Smooth muscle cell (in vitro differentiated cells): Measurements from ENCODE around the gene ASAP2. TPM values are rescaled to one million over a fixed set of nuclear protein-coding genes. Genes with fewer than 3 reads are reported as not detected.
A peak's percentile ranks its signal among the peaks of the same experiment; 100 is the strongest.

ENCODE experiments used
- DNase-seq: peaks from one replicate; lab custom pipeline; 2025; ENCODE audit not compliant: unreplicated experiment; lab: John Stamatoyannopoulos, UW
- H2AFZ ChIP-seq: fragments of 200-600 bp; sonication (generic); 2 replicates; pipeline ENCODE4 v1.6.0; 2016; ENCODE audit warnings: antibody characterized with exemption, low read depth, mild to moderate bottlenecking
- H3F3A ChIP-seq: fragments of 200-600 bp; sonication (generic); 2 replicates; pipeline ENCODE4 v1.6.0; 2017; ENCODE audit warnings: antibody characterized with exemption, low read depth
- H3K27ac ChIP-seq: fragments of 200-600 bp; sonication (generic); 2 replicates; pipeline ENCODE4 v1.5.1; 2016; ENCODE audit warnings: low read depth, mild to moderate bottlenecking
- H3K27me3 ChIP-seq: fragments of 200-600 bp; sonication (generic); 2 replicates; pipeline ENCODE4 v1.6.1; 2016; ENCODE audit warnings: low read depth, mild to moderate bottlenecking
- H3K36me3 ChIP-seq: fragments of 200-600 bp; sonication (generic); 2 replicates; pipeline ENCODE4 v1.5.1; 2016; ENCODE audit warnings: low read depth
- H3K4me1 ChIP-seq: fragments of 200-600 bp; sonication (generic); 2 replicates; pipeline ENCODE4 v1.5.1; 2016; ENCODE audit warnings: low read depth
- H3K4me2 ChIP-seq: fragments of 200-600 bp; sonication (generic); 2 replicates; pipeline ENCODE4 v1.6.0; 2016; ENCODE audit warnings: mild to moderate bottlenecking
- H3K4me3 ChIP-seq: fragments of 200-600 bp; sonication (generic); 2 replicates; pipeline ENCODE4 v1.5.1; 2016; ENCODE audit warnings: mild to moderate bottlenecking
- H3K79me2 ChIP-seq: fragments of 200-600 bp; sonication (generic); 2 replicates; pipeline ENCODE4 v1.6.0; 2016; ENCODE audit warnings: low read depth, mild to moderate bottlenecking
- H3K9ac ChIP-seq: fragments of 200-600 bp; sonication (generic); 2 replicates; pipeline ENCODE4 v1.6.0; 2016; ENCODE audit warnings: low read depth
- H3K9me3 ChIP-seq: fragments of 200-600 bp; sonication (generic); replicated peaks from 2 replicates; pipeline ENCODE4 v1.5.1; 2016; ENCODE audit warnings: low read depth
- H4K20me1 ChIP-seq: fragments of 200-600 bp; sonication (generic); 2 replicates; pipeline ENCODE4 v1.6.0; 2016; ENCODE audit warnings: low read depth
- CTCF ChIP-seq: fragments of 200-600 bp; sonication (generic); IDR thresholded peaks from 2 replicates; pipeline ENCODE4 v1.5.1; 2017; ENCODE audit warnings: borderline replicate concordance, mild to moderate bottlenecking, antibody characterized with exemption; ENCODE audit not compliant: insufficient read depth, poor library complexity, severe bottlenecking
- WGBS: methylation state at CpG from one replicate; pipeline ENCODE4 v1.1.7; 2016; ENCODE audit warnings: low lambda C conversion rate; 5-methylcytosine and 5-hydroxymethylcytosine counted together
- polyA plus RNA-seq: library from polyadenylated mRNA; unstranded; fragments of >200 nt; fragmentation: Nextera tagmentation; extraction: Ambion mirVana; gene quantifications from 2 replicates; pipeline ENCODE4 v1.2.1, GENCODE V29; 2016
- total RNA-seq: library from RNA; depleted of rRNA; stranded (reverse); fragments of >200 nt; gene quantifications from 2 replicates; pipeline ENCODE4 v1.2.3, GENCODE V29; 2014

ASAP2 gene
- total and polyA plus RNA-seq, 2 experiments from 2014 or later, result 8.8 to 23.1 TPM

- H3K9ac ChIP-seq, result no peak overlapping the region
- no peaks in the 10 kb centered on the region for H3K27me3 ChIP-seq
- H2AFZ ChIP-seq, result no peak overlapping the region
- H4K20me1 ChIP-seq, result peaks cover 7% of the 10 kb centered on the region
- no peak overlapping the region for H3K4me3 ChIP-seq
- TF ChIP-seq CTCF, result no peak
- no peak overlapping the region for H3K4me2 ChIP-seq
- no peaks in the 10 kb centered on the region for H3K4me1 ChIP-seq
- peaks cover 21% of the 10 kb centered on the region for H3F3A ChIP-seq
- no peak overlapping the region for H3K27ac ChIP-seq
- peaks cover 20% of the 10 kb centered on the region for H3K79me2 ChIP-seq
- no peak for DNase-seq
- H3K9me3 ChIP-seq, result no peaks in the 10 kb centered on the region
- peaks cover 11% of the 10 kb centered on the region for H3K36me3 ChIP-seq
- 94% methylated on average over 3 of the region's 3 CpGs for WGBS
Measured at GRCh38 chr2:9410108-9410507, 203.5 kb downstream of the ASAP2 start.

GRCh38 chr2:9412781-9413180 lies 206.2 kb downstream of the ASAP2 start:
- Histone ChIP-seq H3K36me3 (peaks cover 11% of the 10 kb centered on the region), H3K79me2 (peaks cover 28% of the 10 kb centered on the region), H3F3A (peaks cover 31% of the 10 kb centered on the region), H3K9ac (no peak overlapping the region), H4K20me1 (no peaks in the 10 kb centered on the region), H3K4me2 (no peak overlapping the region), H3K4me1 (peaks cover 10% of the 10 kb centered on the region), H3K27ac (no peak overlapping the region), H3K4me3 (no peak overlapping the region), H3K9me3 (no peaks in the 10 kb centered on the region), H3K27me3 (no peaks in the 10 kb centered on the region), H2AFZ (no peak overlapping the region)
- WGBS, result 91% methylated on average over 7 of the region's 7 CpGs
- DNase-seq, result no peak
- TF ChIP-seq CTCF, result no peak

- Histone ChIP-seq H3F3A (peaks cover 19% of the 10 kb centered on the region), H3K4me3 (no peak overlapping the region), H3K36me3 (peaks cover 10% of the 10 kb centered on the region), H3K9ac (peak overlapping the region; percentile 71), H3K4me2 (peak overlapping the region; percentile 70), H3K9me3 (no peaks in the 10 kb centered on the region), H3K27me3 (no peaks in the 10 kb centered on the region), H3K79me2 (peaks cover 57% of the 10 kb centered on the region), H2AFZ (no peak overlapping the region), H4K20me1 (no peaks in the 10 kb centered on the region), H3K4me1 (peaks cover 10% of the 10 kb centered on the region), H3K27ac (peak overlapping the region; percentile 92)
- no peak for TF ChIP-seq CTCF
- no peak for DNase-seq
- 41% methylated on average over 16 of the region's 16 CpGs for WGBS
Measured at GRCh38 chr2:9415516-9416169, 209.0 kb downstream of the ASAP2 start.
